ENCODE results near the gene AFF2. TPM values are rescaled to one million over a fixed set of nuclear protein-coding genes. Genes with fewer than 3 reads are reported as not detected.

Gene AFF2
- total RNA-seq, 1 experiment from 2014 or later, result 0.05 TPM

DNA sequence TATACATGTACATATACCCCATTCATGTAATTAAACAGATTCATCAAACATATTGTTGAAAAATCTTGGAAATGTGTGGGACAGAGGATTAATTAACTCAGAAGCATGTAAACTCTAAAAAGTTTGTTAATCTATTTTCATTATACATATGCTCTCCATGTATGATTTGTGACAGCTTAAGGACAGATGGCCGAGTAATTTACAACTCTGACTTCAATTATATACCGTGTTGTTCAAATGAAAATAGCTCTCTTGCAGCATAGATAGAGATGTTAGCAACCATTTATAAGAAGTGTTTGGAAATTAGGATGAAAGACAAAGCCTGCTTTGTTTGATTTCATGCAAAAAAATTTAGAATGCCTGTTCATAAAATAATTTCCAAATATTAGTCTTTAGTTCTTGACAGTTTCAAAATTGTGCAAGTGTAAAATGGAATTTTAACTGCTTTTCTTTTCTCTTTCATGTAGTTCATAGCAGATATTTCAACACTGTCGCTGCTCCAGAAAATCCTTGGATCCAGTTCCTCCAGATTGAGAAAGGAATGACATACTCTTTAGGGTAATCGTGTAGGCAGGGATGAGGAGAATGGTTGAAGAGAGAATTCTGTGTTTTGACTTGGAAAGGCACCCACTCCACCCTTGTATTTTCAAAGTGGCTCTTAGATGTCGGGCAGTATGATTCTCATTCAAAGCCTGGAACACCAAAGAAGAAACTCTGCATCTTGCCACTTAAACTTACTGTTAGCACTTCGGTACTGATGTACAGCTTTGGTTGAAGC, 23.1 kb downstream of the AFF2 start:
- Histone ChIP-seq H3K4me2 (ENCODE audit: low read length) (no peak overlapping the region), H3K27ac (ENCODE audit: low read depth, low read length) (no peak overlapping the region), H3K9me2 (ENCODE audit: insufficient read depth) (no peaks in the 10 kb centered on the region), H3K9ac (ENCODE audit: low read length) (no peak overlapping the region), H3K9me3 (ENCODE audit: control insufficient read depth in 1 of 2, insufficient read depth in 1 of 2, low read depth in 1 of 2, low read length in 2 of 2) (no peaks in the 10 kb centered on the region), H3K36me3 (ENCODE audit: control insufficient read depth in 1 of 2, insufficient read depth in 2 of 2, low read length in 2 of 2) (no peaks in the 10 kb centered on the region), H3K4me3 (replicated peaks in 1 of 2; ENCODE audit: low read depth in 1 of 2, low read length in 2 of 2) (no peak overlapping the region), H3K79me2 (ENCODE audit: insufficient read depth, low read length) (no peaks in the 10 kb centered on the region), H3K27me3 (ENCODE audit: insufficient read depth, low read length) (no peaks in the 10 kb centered on the region), H4K20me1 (ENCODE audit: insufficient read depth) (no peaks in the 10 kb centered on the region), H2AFZ (ENCODE audit: low read depth, low read length, poor library complexity, severe bottlenecking) (no peak overlapping the region), H3K4me1 (ENCODE audit: control insufficient read depth in 1 of 2, insufficient read depth in 2 of 2, low read length in 2 of 2) (no peaks in the 10 kb centered on the region)
- RAD21 ChIA-PET (ENCODE audit: low non-redundant PET in 1 of 2, low total read pairs in 2 of 2, uncharacterized antibody in 2 of 2, unreplicated experiment in 2 of 2), result no interaction called here
- CTCF ChIA-PET, result no interaction called here
- POLR2A ChIA-PET, result no interaction called here
- no peak for ATAC-seq
- DNase-seq (ENCODE audit: low read depth, low spot score), result no peak
- no TSS peak for BruUV-seq (replicated peaks)
- no peak for TF ChIP-seq SIN3A (IDR thresholded peaks at IDR 0.05; ENCODE audit: low read depth)
- no peak for TF ChIP-seq POLR2AphosphoS5 (IDR thresholded peaks at IDR 0.05; ENCODE audit: low read depth, low read length)
- TF ChIP-seq, protein P1, sequence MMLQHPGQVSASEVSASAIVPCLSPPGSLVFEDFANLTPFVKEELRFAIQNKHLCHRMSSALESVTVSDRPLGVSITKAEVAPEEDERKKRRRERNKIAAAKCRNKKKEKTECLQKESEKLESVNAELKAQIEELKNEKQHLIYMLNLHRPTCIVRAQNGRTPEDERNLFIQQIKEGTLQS (IDR thresholded peaks at IDR 0.05), result no peak
- TF ChIP-seq ELF1 (IDR thresholded peaks at IDR 0.05; ENCODE audit: borderline replicate concordance, low read depth), result no peak
- TF ChIP-seq, protein P2, sequence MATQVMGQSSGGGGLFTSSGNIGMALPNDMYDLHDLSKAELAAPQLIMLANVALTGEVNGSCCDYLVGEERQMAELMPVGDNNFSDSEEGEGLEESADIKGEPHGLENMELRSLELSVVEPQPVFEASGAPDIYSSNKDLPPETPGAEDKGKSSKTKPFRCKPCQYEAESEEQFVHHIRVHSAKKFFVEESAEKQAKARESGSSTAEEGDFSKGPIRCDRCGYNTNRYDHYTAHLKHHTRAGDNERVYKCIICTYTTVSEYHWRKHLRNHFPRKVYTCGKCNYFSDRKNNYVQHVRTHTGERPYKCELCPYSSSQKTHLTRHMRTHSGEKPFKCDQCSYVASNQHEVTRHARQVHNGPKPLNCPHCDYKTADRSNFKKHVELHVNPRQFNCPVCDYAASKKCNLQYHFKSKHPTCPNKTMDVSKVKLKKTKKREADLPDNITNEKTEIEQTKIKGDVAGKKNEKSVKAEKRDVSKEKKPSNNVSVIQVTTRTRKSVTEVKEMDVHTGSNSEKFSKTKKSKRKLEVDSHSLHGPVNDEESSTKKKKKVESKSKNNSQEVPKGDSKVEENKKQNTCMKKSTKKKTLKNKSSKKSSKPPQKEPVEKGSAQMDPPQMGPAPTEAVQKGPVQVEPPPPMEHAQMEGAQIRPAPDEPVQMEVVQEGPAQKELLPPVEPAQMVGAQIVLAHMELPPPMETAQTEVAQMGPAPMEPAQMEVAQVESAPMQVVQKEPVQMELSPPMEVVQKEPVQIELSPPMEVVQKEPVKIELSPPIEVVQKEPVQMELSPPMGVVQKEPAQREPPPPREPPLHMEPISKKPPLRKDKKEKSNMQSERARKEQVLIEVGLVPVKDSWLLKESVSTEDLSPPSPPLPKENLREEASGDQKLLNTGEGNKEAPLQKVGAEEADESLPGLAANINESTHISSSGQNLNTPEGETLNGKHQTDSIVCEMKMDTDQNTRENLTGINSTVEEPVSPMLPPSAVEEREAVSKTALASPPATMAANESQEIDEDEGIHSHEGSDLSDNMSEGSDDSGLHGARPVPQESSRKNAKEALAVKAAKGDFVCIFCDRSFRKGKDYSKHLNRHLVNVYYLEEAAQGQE (IDR thresholded peaks at IDR 0.05; ENCODE audit: low read depth), result no peak
- TF ChIP-seq EGR1 (IDR thresholded peaks at IDR 0.05; ENCODE audit: low read depth), result no peak
- TF ChIP-seq ZFX (IDR thresholded peaks at IDR 0.05), result no peak
- no peak for TF ChIP-seq CBX3 (IDR thresholded peaks at IDR 0.05; ENCODE audit: low read depth)
- TF ChIP-seq POLR2A (IDR thresholded peaks at IDR 0.05; ENCODE audit: borderline replicate concordance, extremely low read depth, insufficient read depth, insufficient read length), result no peak
- TF ChIP-seq SRF (IDR thresholded peaks at IDR 0.05; ENCODE audit: low read depth), result no peak
- TF ChIP-seq RAD21 (IDR thresholded peaks at IDR 0.05; ENCODE audit: low read depth), result no peak
- TF ChIP-seq, protein P3, sequence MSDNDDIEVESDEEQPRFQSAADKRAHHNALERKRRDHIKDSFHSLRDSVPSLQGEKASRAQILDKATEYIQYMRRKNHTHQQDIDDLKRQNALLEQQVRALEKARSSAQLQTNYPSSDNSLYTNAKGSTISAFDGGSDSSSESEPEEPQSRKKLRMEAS (IDR thresholded peaks at IDR 0.05), result no peak
- no peak for TF ChIP-seq YY1 (IDR thresholded peaks at IDR 0.05; ENCODE audit: extremely low read depth, insufficient replicate concordance, low read depth, low read length)
- no peak for TF ChIP-seq EZH2phosphoT487 (IDR thresholded peaks at IDR 0.05; ENCODE audit: borderline replicate concordance)
- no peak for TF ChIP-seq TCF7L2 (IDR thresholded peaks at IDR 0.05; ENCODE audit: borderline replicate concordance, extremely low read depth, insufficient read depth, insufficient read length)
- no peak for TF ChIP-seq EZH2 (IDR thresholded peaks at IDR 0.05)
- TF ChIP-seq, protein P4, sequence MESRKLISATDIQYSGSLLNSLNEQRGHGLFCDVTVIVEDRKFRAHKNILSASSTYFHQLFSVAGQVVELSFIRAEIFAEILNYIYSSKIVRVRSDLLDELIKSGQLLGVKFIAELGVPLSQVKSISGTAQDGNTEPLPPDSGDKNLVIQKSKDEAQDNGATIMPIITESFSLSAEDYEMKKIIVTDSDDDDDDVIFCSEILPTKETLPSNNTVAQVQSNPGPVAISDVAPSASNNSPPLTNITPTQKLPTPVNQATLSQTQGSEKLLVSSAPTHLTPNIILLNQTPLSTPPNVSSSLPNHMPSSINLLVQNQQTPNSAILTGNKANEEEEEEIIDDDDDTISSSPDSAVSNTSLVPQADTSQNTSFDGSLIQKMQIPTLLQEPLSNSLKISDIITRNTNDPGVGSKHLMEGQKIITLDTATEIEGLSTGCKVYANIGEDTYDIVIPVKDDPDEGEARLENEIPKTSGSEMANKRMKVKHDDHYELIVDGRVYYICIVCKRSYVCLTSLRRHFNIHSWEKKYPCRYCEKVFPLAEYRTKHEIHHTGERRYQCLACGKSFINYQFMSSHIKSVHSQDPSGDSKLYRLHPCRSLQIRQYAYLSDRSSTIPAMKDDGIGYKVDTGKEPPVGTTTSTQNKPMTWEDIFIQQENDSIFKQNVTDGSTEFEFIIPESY (IDR thresholded peaks at IDR 0.05; ENCODE audit: extremely low read depth, insufficient replicate concordance, low read length), result no peak
- TF ChIP-seq JUND (IDR thresholded peaks at IDR 0.05), result no peak
- no peak for TF ChIP-seq FOSL1 (IDR thresholded peaks at IDR 0.05; ENCODE audit: low read depth)
- intact Hi-C loops (cut with micrococcal nuclease), result no loop called here

Data from HCT116 (cell line).